Mucosa of descending colon (tissue), 3 donors: ENCODE data around the gene NPHP4. TPM values are rescaled to one million over a fixed set of nuclear protein-coding genes. Genes with fewer than 3 reads are reported as not detected.

Experiments used
- ATAC-seq: fragments of 200-7000 bp; cut with Tn5 transposase; one replicate; pipeline ENCODE4 v1.9.1; 2020; ENCODE audit warnings: mild to moderate bottlenecking, moderate library complexity
- DNase-seq, 3 donors: peaks; one replicate each; pipeline ENCODE4 v3.0.0-alpha.2; 2020
- H3K36me3 ChIP-seq: fragments of 200-600 bp; one replicate; pipeline ENCODE4 v1.8.0; 2021; ENCODE audit warnings: low read depth, mild to moderate bottlenecking
- H3K4me1 ChIP-seq: fragments of 200-600 bp; one replicate; pipeline ENCODE4 v1.8.0; 2021; ENCODE audit warnings: low read depth, mild to moderate bottlenecking
- H3K4me3 ChIP-seq: fragments of 200-600 bp; one replicate; pipeline ENCODE4 v1.8.0; 2021; ENCODE audit warnings: mild to moderate bottlenecking
- H3K9me3 ChIP-seq: fragments of 200-600 bp; one replicate; pipeline ENCODE4 v1.8.0; 2021; ENCODE audit warnings: mild to moderate bottlenecking
- intact Hi-C, 2 donors: fragments of 100-400 bp; cut with DNase I in 1 of 2; cut with micrococcal nuclease in 1 of 2; formaldehyde crosslinking; loops; one replicate each; pipeline versions ENCODE4 v1.11.0 to v1.11.1; 2022; cut with DNase I, micrococcal nuclease
- total RNA-seq, 3 donors: library from RNA; stranded (reverse); fragmentation: NEBNext Ultra II Directional in 2 of 3; extraction: Animal tissue kit (Norgen Biotek cat#: 25700) in 2 of 3; gene quantifications; one replicate each; pipeline versions ENCODE4 v1.2.1 to v1.2.4, GENCODE V29; 2021 to 2023
- TF ChIP-seq, protein P1 (sequence below): fragments of 200-600 bp; IDR thresholded peaks from one replicate; pipeline ENCODE4 v1.8.0; 2022; ENCODE audit warnings: antibody characterized with exemption, mild to moderate bottlenecking
- donor health status: DM: no; HTN: no; CAD: no; lungs with moderate emphysema.
- donor health status: DM: no; HTN: no; CAD: no.
- donor health status: DM: no; HTN: yes; CAD: no.

Gene NPHP4
- total RNA-seq, 3 donors from 2014 or later, result 7.5 to 12.2 (median 10.3) TPM

DNA sequence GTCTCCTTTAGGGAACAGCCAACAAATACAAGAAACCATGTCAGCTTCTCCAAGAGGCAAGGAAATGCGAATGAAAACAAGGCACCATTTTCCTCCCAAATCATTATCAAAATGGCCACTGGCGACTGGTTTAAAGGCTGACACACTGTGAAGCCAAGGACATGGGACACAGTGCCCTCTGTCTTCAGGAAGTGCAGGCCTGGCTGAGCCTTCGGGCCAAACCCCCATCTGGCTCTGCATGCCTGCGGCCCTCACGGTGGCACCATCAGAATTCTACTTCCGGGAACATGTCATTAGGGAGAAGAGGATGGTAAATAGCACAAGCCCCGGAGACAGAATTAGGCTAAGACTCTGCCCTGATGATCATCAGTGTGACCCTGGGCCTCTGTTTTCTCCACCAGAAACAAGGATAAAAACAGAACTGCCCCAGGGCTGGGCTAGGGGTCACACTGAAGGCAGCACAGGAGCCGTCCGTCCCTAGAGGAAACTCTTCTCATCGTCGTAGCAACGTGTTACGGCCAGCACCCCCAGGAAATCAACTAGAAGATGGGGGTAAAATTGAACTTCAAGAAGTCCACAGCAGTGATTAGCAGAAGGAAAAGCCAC, 103.5 kb downstream of the NPHP4 start:
- no peaks in the 10 kb centered on the region for H3K4me1 ChIP-seq
- H3K4me3 ChIP-seq, result no peak overlapping the region
- TF ChIP-seq, protein P1, sequence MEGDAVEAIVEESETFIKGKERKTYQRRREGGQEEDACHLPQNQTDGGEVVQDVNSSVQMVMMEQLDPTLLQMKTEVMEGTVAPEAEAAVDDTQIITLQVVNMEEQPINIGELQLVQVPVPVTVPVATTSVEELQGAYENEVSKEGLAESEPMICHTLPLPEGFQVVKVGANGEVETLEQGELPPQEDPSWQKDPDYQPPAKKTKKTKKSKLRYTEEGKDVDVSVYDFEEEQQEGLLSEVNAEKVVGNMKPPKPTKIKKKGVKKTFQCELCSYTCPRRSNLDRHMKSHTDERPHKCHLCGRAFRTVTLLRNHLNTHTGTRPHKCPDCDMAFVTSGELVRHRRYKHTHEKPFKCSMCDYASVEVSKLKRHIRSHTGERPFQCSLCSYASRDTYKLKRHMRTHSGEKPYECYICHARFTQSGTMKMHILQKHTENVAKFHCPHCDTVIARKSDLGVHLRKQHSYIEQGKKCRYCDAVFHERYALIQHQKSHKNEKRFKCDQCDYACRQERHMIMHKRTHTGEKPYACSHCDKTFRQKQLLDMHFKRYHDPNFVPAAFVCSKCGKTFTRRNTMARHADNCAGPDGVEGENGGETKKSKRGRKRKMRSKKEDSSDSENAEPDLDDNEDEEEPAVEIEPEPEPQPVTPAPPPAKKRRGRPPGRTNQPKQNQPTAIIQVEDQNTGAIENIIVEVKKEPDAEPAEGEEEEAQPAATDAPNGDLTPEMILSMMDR, result no peak
- no peaks in the 10 kb centered on the region for H3K9me3 ChIP-seq
- H3K36me3 ChIP-seq, result no peaks in the 10 kb centered on the region
- DNase-seq (no peak), ATAC-seq (no peak)
- intact Hi-C loops, result no loop called here

DNA sequence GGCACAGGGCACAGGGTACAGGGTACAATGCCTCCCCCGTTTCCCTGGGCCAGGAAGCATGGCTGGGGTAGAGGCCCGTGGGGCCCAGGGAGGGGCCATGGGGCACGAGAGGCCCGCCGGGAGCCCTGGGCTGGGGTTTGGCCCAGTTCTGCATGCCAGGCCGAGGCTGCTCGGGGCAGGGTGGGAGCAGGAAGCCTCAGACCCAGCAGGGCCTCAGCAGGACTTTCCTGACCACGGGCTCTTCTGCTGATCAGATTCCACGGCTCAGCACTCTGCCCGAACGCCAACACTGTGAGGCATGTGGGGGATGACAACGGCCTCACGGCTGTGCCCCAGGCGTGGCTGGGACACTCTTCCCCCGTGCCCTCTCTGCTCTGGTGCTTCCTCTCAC, 104.3 kb downstream of the NPHP4 start:
- ATAC-seq (no peak), DNase-seq (no peak)
- Histone ChIP-seq H3K9me3 (no peaks in the 10 kb centered on the region), H3K4me3 (no peak overlapping the region), H3K4me1 (no peaks in the 10 kb centered on the region), H3K36me3 (no peaks in the 10 kb centered on the region)
- TF ChIP-seq, protein P1, result no peak
- intact Hi-C loops, result no loop called here

DNA sequence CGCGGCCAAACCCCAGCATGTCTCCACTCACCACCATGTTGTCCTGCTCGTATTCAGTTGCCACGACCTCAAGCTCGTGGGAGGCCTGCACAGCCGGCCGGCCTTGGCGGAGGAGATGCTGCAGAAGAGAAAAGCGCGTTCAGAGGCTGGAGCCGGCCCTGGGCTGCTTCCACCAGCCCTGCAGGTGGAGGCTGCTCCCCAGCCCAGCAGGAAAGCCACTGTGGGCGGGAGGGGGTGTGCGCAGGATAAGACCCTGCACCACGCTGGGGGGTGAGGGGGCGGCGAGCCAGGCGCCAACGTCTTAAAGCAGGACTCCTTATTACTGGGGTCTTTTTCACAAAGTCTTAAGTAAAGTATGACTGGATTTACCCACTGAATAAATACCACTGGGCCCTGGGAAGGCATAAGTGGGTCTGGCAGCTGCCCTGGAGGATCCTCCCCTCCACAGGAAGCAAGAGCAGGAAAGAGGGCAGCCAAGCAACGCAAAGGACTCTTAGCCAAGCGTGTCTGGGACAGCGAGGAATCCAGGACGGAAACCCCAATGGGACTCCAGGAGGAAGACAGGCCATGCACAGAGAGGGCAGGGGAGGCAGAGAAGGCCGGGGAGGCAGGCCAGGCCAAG, 104.8 kb downstream of the NPHP4 start:
- TF ChIP-seq, protein P1, result no peak
- H3K4me3 ChIP-seq, result no peak overlapping the region
- intact Hi-C loops, result no loop called here
- DNase-seq, result no peak
- no peak for ATAC-seq
- no peaks in the 10 kb centered on the region for H3K4me1 ChIP-seq
- no peaks in the 10 kb centered on the region for H3K9me3 ChIP-seq
- H3K36me3 ChIP-seq, result no peaks in the 10 kb centered on the region

DNA sequence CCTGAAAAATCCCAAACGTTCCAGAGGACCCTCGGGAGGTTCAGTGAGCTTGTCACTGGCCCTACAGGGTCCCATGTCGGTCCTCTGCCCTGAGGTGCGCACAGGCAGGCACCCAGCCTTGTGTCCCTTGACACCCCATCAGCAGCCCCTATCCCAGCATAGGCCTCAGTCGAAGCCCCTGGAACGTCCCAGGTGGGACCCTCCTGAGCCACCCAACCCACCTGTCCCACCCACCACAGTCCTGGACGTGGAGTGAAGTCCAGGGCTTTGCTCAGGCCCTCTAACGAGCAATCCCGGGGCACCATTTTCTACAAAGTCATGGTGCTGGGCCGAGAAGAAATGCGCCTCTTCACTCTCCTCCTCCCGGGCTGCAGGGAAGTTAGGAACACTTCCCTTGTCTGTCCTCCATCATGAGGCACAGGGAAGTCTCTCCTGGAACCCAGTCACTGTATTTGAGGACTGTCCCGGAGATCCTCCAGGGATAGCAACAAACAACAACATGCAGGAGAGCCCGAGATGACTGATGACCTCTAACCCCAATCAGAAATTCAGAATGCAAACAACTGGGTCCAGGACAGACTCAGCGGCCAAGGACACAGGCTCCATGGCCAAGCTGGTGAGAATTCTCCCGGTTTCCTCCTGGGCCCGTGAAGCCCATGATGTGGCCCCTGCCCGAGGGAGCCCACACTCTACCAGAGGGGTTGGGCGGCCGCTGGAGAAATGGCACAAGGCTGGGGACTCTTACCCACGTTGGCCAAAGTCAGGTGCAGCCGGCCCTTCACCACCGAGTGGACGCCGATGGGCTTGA, 105.5 kb downstream of the NPHP4 start:
- Histone ChIP-seq H3K36me3 (no peaks in the 10 kb centered on the region), H3K4me1 (no peaks in the 10 kb centered on the region), H3K9me3 (no peaks in the 10 kb centered on the region), H3K4me3 (no peak overlapping the region)
- DNase-seq, result no peak
- intact Hi-C loops, result no loop called here
- no peak for ATAC-seq
- TF ChIP-seq, protein P1, result no peak

DNA sequence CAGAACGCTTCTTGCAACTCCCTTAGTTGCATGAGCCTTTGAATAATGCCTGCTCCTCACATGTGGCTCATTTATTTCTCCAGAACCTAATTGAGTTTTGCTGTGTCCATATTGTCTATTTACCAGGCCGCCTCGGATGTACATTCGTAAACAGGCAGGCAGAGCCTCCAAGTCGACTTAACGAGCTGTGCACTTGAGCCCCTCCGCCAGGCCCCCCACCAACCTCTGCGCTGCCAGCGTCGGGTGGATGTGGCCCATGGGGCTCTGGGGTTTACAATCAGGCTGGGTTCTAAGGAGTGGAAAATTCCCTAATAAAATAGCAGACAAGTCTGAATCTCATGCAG, 106.1 kb downstream of the NPHP4 start:
- no peak for ATAC-seq
- DNase-seq, result no peak

More for the DNA sequence above, 106.1 kb downstream of the NPHP4 start:
- TF ChIP-seq, protein P1, result no peak
- Histone ChIP-seq H3K4me3 (no peak overlapping the region), H3K4me1 (no peaks in the 10 kb centered on the region), H3K36me3 (no peaks in the 10 kb centered on the region), H3K9me3 (no peaks in the 10 kb centered on the region)
- intact Hi-C loops, result no loop called here
